OCI-LY3 (cell line): Measurements from ENCODE around the gene CCNJL.

ENCODE experiments used
- CTCF ChIP-seq: fragments of 200-600, 300-600 bp; sonication (generic); IDR thresholded peaks from 2 replicates; pipeline ENCODE4 v1.5.1; 2014; ENCODE audit warnings: antibody characterized with exemption, low read length, low read depth
- EZH2phosphoT487 ChIP-seq: fragments of 200-600 bp; shearing (Covaris generic); IDR thresholded peaks from 2 replicates; pipeline ENCODE4 v1.6.1; 2018; ENCODE audit warnings: antibody characterized with exemption, mixed run types, low read depth

GRCh38 chr5:160361624-160362228 lies 49.4 kb upstream of the CCNJL start:
- TF ChIP-seq CTCF = no peak
- no peak for TF ChIP-seq EZH2phosphoT487
